H1 (cell line): ENCODE measurements around the gene TTC28. TPM values are rescaled to one million over a fixed set of nuclear protein-coding genes. Genes with fewer than 3 reads are reported as not detected.

Experiments used
- CTCF ChIA-PET: fragments of 300-600 bp; sonication (Branson Sonifier 250); formaldehyde crosslinking; loops from one replicate; lab custom pipeline; 2021; ENCODE audit not compliant: partially characterized antibody; lab: Charles Lee
- POLR2A ChIA-PET: fragments of 300-600 bp; sonication (Branson Sonifier 250); formaldehyde crosslinking; loops from one replicate; lab custom pipeline; 2021; ENCODE audit warnings: inconsistent platforms; ENCODE audit not compliant: partially characterized antibody; lab: Charles Lee
- DNase-seq, 2 experiments: peaks; one replicate each; pipeline versions ENCODE4 v3.0.0 to v3.0.0-alpha.2; 2010 to 2022; ENCODE audit warnings: low spot score in 2 of 2, low read depth in 1 of 2, mixed read lengths in 1 of 2
- FAIRE-seq: peaks from 2 replicates; lab custom pipeline; 2011; peaks lifted over from hg19 to GRCh38; lab: Jason Lieb, UNC
- H2AFZ ChIP-seq: 2 replicates; pipeline ENCODE4 v1.8.1; 2012; ENCODE audit warnings: low read length, inconsistent platforms
- H2AK5ac ChIP-seq: 2 replicates; pipeline ENCODE4 v1.6.1; 2013; ENCODE audit warnings: low read depth, low read length
- H2BK120ac ChIP-seq: replicated peaks from 2 replicates; pipeline ENCODE3; 2013; ENCODE audit warnings: low read depth, low read length, inconsistent platforms
- H2BK12ac ChIP-seq: 2 replicates; pipeline ENCODE4 v1.6.1; 2013; ENCODE audit warnings: low read depth, low read length
- H2BK15ac ChIP-seq: 2 replicates; pipeline ENCODE4 v1.6.1; 2013; ENCODE audit warnings: low read length
- H2BK20ac ChIP-seq: 2 replicates; pipeline ENCODE4 v1.6.1; 2013; ENCODE audit warnings: low read length
- H2BK5ac ChIP-seq: 2 replicates; pipeline ENCODE4 v1.6.1; 2013; ENCODE audit warnings: low read depth, low read length
- H3K14ac ChIP-seq: 2 replicates; pipeline ENCODE4 v1.6.1; 2013; ENCODE audit warnings: inconsistent platforms; ENCODE audit not compliant: insufficient read length
- H3K18ac ChIP-seq: 2 replicates; pipeline ENCODE4 v1.6.1; 2013; ENCODE audit warnings: low read length; ENCODE audit errors: extremely low read depth
- H3K23ac ChIP-seq: 2 replicates; pipeline ENCODE4 v1.6.1; 2013; ENCODE audit warnings: inconsistent platforms; ENCODE audit not compliant: insufficient read length
- H3K23me2 ChIP-seq: 2 replicates; pipeline ENCODE4 v1.6.1; 2013; ENCODE audit warnings: low read depth, low read length
- H3K27ac ChIP-seq: 2 replicates; pipeline ENCODE4 v1.6.1; 2011; ENCODE audit warnings: low read depth, low read length, inconsistent platforms
- H3K27me3 ChIP-seq, 4 experiments: replicated peaks in 1 of 4; 1 replicate in 1 of 4; 2 replicates in 3 of 4; pipeline versions ENCODE4 v1.6.1 to v1.8.1; 2011 to 2013; ENCODE audit warnings: low read length in 3 of 4, mild to moderate bottlenecking in 3 of 4, inconsistent platforms in 2 of 4, mixed read lengths in 2 of 4, moderate library complexity in 1 of 4; ENCODE audit not compliant: control insufficient read depth in 3 of 4, insufficient read depth in 3 of 4; ENCODE audit errors: extremely low read depth in 1 of 4
- H3K36me3 ChIP-seq, 4 experiments: 2 replicates each; pipeline versions ENCODE4 v1.6.1 to v1.8.1; 2011 to 2013; ENCODE audit warnings: mild to moderate bottlenecking in 4 of 4, low read length in 3 of 4, moderate library complexity in 2 of 4, control low read depth in 1 of 4, inconsistent platforms in 1 of 4; ENCODE audit not compliant: insufficient read depth in 4 of 4, control insufficient read depth in 2 of 4
- H3K4ac ChIP-seq: replicated peaks from 2 replicates; pipeline ENCODE3; 2013; ENCODE audit warnings: low read length, low read depth, mixed read lengths, inconsistent platforms; ENCODE audit not compliant: insufficient read length
- H3K4me1 ChIP-seq, 4 experiments: replicated peaks in 1 of 4; 1 replicate in 1 of 4; 2 replicates in 3 of 4; pipeline versions ENCODE4 v1.6.1 to v1.8.1; 2011 to 2013; ENCODE audit warnings: low read length in 3 of 4, inconsistent platforms in 2 of 4, mixed read lengths in 1 of 4; ENCODE audit not compliant: insufficient read depth in 4 of 4, control insufficient read depth in 3 of 4
- H3K4me2 ChIP-seq, 2 experiments: 2 replicates each; pipeline versions ENCODE4 v1.6.1 to v1.8.1; 2011 to 2013; ENCODE audit warnings: low read depth in 2 of 2, low read length in 2 of 2, control low read depth in 1 of 2, inconsistent platforms in 1 of 2, mild to moderate bottlenecking in 1 of 2; ENCODE audit not compliant: insufficient read depth in 1 of 2
- H3K4me3 ChIP-seq, 4 experiments: fragments of 200-600, 300-600 bp in 1 of 4; sonication (generic), shearing (Covaris generic), sonication (Bioruptor Twin) in 1 of 4; 2 replicates each; pipeline versions ENCODE4 v1.5.1 to v1.8.1; 2011 to 2016; ENCODE audit warnings: low read length in 4 of 4, low read depth in 3 of 4, control low read depth in 2 of 4, inconsistent platforms in 2 of 4, mild to moderate bottlenecking in 2 of 4, mixed read lengths in 1 of 4, moderate library complexity in 1 of 4; ENCODE audit not compliant: insufficient read depth in 2 of 4; ENCODE audit errors: extremely low read depth in 1 of 4
- H3K56ac ChIP-seq: replicated peaks from 2 replicates; pipeline ENCODE3; 2013; ENCODE audit warnings: low read depth, mild to moderate bottlenecking, mixed read lengths, low read length, inconsistent platforms; ENCODE audit not compliant: insufficient read length
- H3K79me1 ChIP-seq: 2 replicates; pipeline ENCODE4 v1.6.1; 2013; ENCODE audit warnings: low read depth, low read length, control low read depth
- H3K79me2 ChIP-seq, 2 experiments: 2 replicates each; pipeline versions ENCODE4 v1.6.1 to v1.8.1; 2012 to 2013; ENCODE audit warnings: low read length in 2 of 2, mild to moderate bottlenecking in 2 of 2, inconsistent platforms in 1 of 2; ENCODE audit not compliant: insufficient read depth in 2 of 2, control insufficient read depth in 1 of 2
- H3K9ac ChIP-seq, 4 experiments: replicated peaks in 1 of 4; 1 replicate in 1 of 4; 2 replicates in 3 of 4; pipeline versions ENCODE4 v1.6.1 to v1.8.1; 2011 to 2013; ENCODE audit warnings: low read depth in 3 of 4, low read length in 3 of 4, control low read depth in 2 of 4, mild to moderate bottlenecking in 2 of 4, moderate library complexity in 2 of 4, inconsistent platforms in 1 of 4; ENCODE audit errors: extremely low read depth in 1 of 4
- H3K9me3 ChIP-seq, 2 experiments: 2 replicates each; pipeline versions ENCODE4 v1.6.1 to v1.8.1; 2012 to 2013; ENCODE audit warnings: mild to moderate bottlenecking in 2 of 2, moderate library complexity in 2 of 2, control low read depth in 1 of 2, inconsistent platforms in 1 of 2, low read depth in 1 of 2, low read length in 1 of 2, mixed read lengths in 1 of 2; ENCODE audit not compliant: insufficient read depth in 2 of 2
- H4K20me1 ChIP-seq, 2 experiments: replicated peaks in 1 of 2; 2 replicates each; pipeline versions ENCODE3 to v1.8.1; 2011 to 2013; ENCODE audit warnings: inconsistent platforms in 2 of 2, low read length in 2 of 2, mild to moderate bottlenecking in 1 of 2; ENCODE audit not compliant: insufficient read depth in 2 of 2, control insufficient read depth in 1 of 2
- H4K5ac ChIP-seq: 2 replicates; pipeline ENCODE4 v1.6.1; 2013; ENCODE audit warnings: low read length, low read depth, mixed read lengths, inconsistent platforms; ENCODE audit not compliant: insufficient read length
- H4K8ac ChIP-seq: 2 replicates; pipeline ENCODE4 v1.8.0; 2013; ENCODE audit warnings: mild to moderate bottlenecking, moderate library complexity, low read length, inconsistent platforms; ENCODE audit not compliant: insufficient read depth; ENCODE audit errors: extremely low read depth
- H4K91ac ChIP-seq: replicated peaks from 2 replicates; pipeline ENCODE3; 2013; ENCODE audit warnings: low read length, mixed read lengths, inconsistent platforms; ENCODE audit not compliant: insufficient read length
- CBX8 ChIP-seq: fragments of 300-800, 300-1000 bp; sonication (generic); IDR thresholded peaks from 2 replicates; pipeline ENCODE4 v1.7.1; 2016; ENCODE audit warnings: low read depth, low read length, borderline replicate concordance
- CTBP2 ChIP-seq: IDR thresholded peaks from 2 replicates; pipeline ENCODE4 v1.7.0; 2011; ENCODE audit warnings: borderline replicate concordance, mild to moderate bottlenecking, moderate library complexity, mixed read lengths, low read length; ENCODE audit not compliant: insufficient read depth, insufficient read length
- EZH2 ChIP-seq: fragments of 200-600 bp; sonication (generic); IDR thresholded peaks from 2 replicates; pipeline ENCODE4 v1.7.1; 2012; ENCODE audit warnings: low read depth, mild to moderate bottlenecking, moderate library complexity, low read length, inconsistent platforms; ENCODE audit not compliant: severe bottlenecking
- RNF2 ChIP-seq: fragments of 200-900, 300-1000 bp; sonication (generic); IDR thresholded peaks from 2 replicates; pipeline ENCODE4 v1.7.1; 2016; ENCODE audit warnings: borderline replicate concordance, low read depth, mild to moderate bottlenecking, antibody characterized with exemption, low read length; ENCODE audit not compliant: poor library complexity, severe bottlenecking; ENCODE audit errors: missing control alignments
- SP4 ChIP-seq: IDR thresholded peaks from 2 replicates; pipeline ENCODE4 v1.6.1; 2012; ENCODE audit warnings: low read length, inconsistent platforms
- WGBS, 2 experiments: shearing (Covaris generic) in 1 of 2; methylation state at CpG; one replicate each; pipeline versions ENCODE4 v1.1.6 to v1.1.7; 2013 to 2015; ENCODE audit warnings: low lambda C conversion rate in 2 of 2, mixed read lengths in 2 of 2, inconsistent platforms in 1 of 2, low coverage in 1 of 2, missing lambda C conversion rate in 1 of 2; ENCODE audit not compliant: insufficient replicate concordance in 2 of 2, insufficient coverage in 1 of 2, insufficient read length in 1 of 2; ENCODE audit errors: extremely low coverage in 1 of 2, missing lambda C conversion rate in 1 of 2; 5-methylcytosine and 5-hydroxymethylcytosine counted together
- polyA plus RNA-seq, 7 experiments: library from polyadenylated mRNA; depleted of rRNA in 3 of 7; stranded (reverse) in 5 of 7; unstranded in 2 of 7; fragments of >200 nt in 5 of 7; fragments of 200-250 nt in 2 of 7; gene quantifications; 1 replicate in 5 of 7; 2 replicates in 1 of 7; 4 replicates in 1 of 7; pipeline versions ENCODE4 v1.2.1 to v1.2.3, GENCODE V29; 2011 to 2013; ENCODE audit warnings: missing spikeins in 2 of 7, mixed read lengths in 2 of 7
- total RNA-seq: library from RNA; stranded (reverse); fragmentation: NEBNext Ultra II Directional; extraction: Animal tissue kit (Norgen Biotek cat#: 25700); gene quantifications from 2 replicates; pipeline ENCODE4 v1.2.1, GENCODE V29; 2021

The TTC28 gene
- total and polyA plus RNA-seq, 2 of the 8 experiments (the other 6 are each of a cell fraction or from before 2014, with no cell fraction given) = 2.6 to 12.6 TPM

GRCh38 chr22:28406246-28406645 is 273.4 kb downstream of the TTC28 start:
- Histone ChIP-seq H4K8ac (no peak overlapping the region), H3K36me3 (no peaks in the 10 kb centered on the region), H2BK5ac (no peak overlapping the region), H3K23me2 (no peaks in the 10 kb centered on the region), H3K56ac (no peak overlapping the region), H2AK5ac (no peak overlapping the region), H3K4ac (no peak overlapping the region), H3K79me2 (no peaks in the 10 kb centered on the region), H3K9me3 (no peaks in the 10 kb centered on the region), H3K27me3 (no peaks in the 10 kb centered on the region), H3K79me1 (no peaks in the 10 kb centered on the region), H3K23ac (no peak overlapping the region), H3K18ac (no peak overlapping the region), H3K27ac (no peak overlapping the region), H3K9ac (no peak overlapping the region), H2BK12ac (no peak overlapping the region), H4K5ac (no peak overlapping the region), H3K4me1 (no peaks in the 10 kb centered on the region), H2BK20ac (no peak overlapping the region), H2BK15ac (no peak overlapping the region), H3K14ac (no peak overlapping the region), H4K91ac (no peak overlapping the region), H2BK120ac (no peak overlapping the region), H3K4me3 (no peak overlapping the region), H4K20me1 (no peaks in the 10 kb centered on the region), H3K4me2 (no peak overlapping the region), H2AFZ (no peak overlapping the region)
- POLR2A ChIA-PET = no interaction called here
- DNase-seq = no peak
- CTCF ChIA-PET = no interaction called here
- WGBS, 2 experiments = 71% methylated on average over 3 of the region's 3 CpGs; no CpG with 5 or more reads in 1 of the 2 experiments
- FAIRE-seq = no peak
- TF ChIP-seq SP4 (no peak), CBX8 (no peak), CTBP2 (no peak), RNF2 (no peak), EZH2 (no peak)
